ENCODE data around the gene FHOD3. TPM values are rescaled to one million over a fixed set of nuclear protein-coding genes. Genes with fewer than 3 reads are reported as not detected.

The FHOD3 gene
- total and polyA plus RNA-seq, 2 experiments from 2014 or later: 2.7 to 8.7 TPM

- no peak overlapping the region for H3K4me3 Mint-ChIP-seq
- TF ChIP-seq EZH2 (IDR thresholded peaks at IDR 0.05; ENCODE audit: low read depth, unreplicated experiment) (no peak), CTCF (conservative IDR thresholded peaks at IDR 0.05; ENCODE audit: low read depth in 2 of 2) (no peak), CREB1 (CRISPR knock-in tag; IDR thresholded peaks at IDR 0.05; ENCODE audit: low read depth) (no peak), ZNF331 (CRISPR knock-in tag; IDR thresholded peaks at IDR 0.05; ENCODE audit: low read depth) (no peak), ZNF114 (CRISPR knock-in tag; IDR thresholded peaks at IDR 0.05) (no peak), JUNB (IDR thresholded peaks at IDR 0.05; ENCODE audit: unreplicated experiment) (no peak), EZH2phosphoT487 (IDR thresholded peaks at IDR 0.05; ENCODE audit: unreplicated experiment) (no peak), REST (IDR thresholded peaks at IDR 0.05; ENCODE audit: unreplicated experiment) (no peak), ETS1 (IDR thresholded peaks at IDR 0.05) (no peak), POLR2AphosphoS5 (IDR thresholded peaks at IDR 0.05; ENCODE audit: low read depth) (no peak), STAT1 (IDR thresholded peaks at IDR 0.05; ENCODE audit: unreplicated experiment) (no peak), NANOG (IDR thresholded peaks at IDR 0.05; ENCODE audit: borderline replicate concordance) (no peak), ZNF462 (CRISPR knock-in tag; IDR thresholded peaks at IDR 0.05) (no peak)
- H3K4me3 ChIP-seq: no peak overlapping the region
- H4K20me1 ChIP-seq (replicated peaks; ENCODE audit: insufficient read depth): no peaks in the 10 kb centered on the region
- no peaks in the 10 kb centered on the region for H3K27me3 ChIP-seq (ENCODE audit: insufficient read depth)
- H3K36me3 ChIP-seq (ENCODE audit: insufficient read depth): no peaks in the 10 kb centered on the region
- H3K27ac Mint-ChIP-seq: no peak overlapping the region; the same call in 1 of the 2 replicates
- H3K4me1 ChIP-seq (ENCODE audit: insufficient read depth): peaks cover 18% of the 10 kb centered on the region; the same call in 1 of the 2 replicates
- ATAC-seq (no peak), DNase-seq (ENCODE audit: low spot score) (no peak)
- peaks cover 25% of the 10 kb centered on the region for H3K4me1 Mint-ChIP-seq
- H3K27ac ChIP-seq (ENCODE audit: low read depth): no peak overlapping the region
- no peaks in the 10 kb centered on the region for H3K9me3 Mint-ChIP-seq
- peaks cover 3% of the 10 kb centered on the region; the same call in 1 of the 2 replicates for H3F3A ChIP-seq (replicated peaks; ENCODE audit: low read depth)
- no peak overlapping the region for H3K4me2 ChIP-seq
- H3K79me2 ChIP-seq (replicated peaks; ENCODE audit: insufficient read depth): no peaks in the 10 kb centered on the region
- H3K27me3 Mint-ChIP-seq (ENCODE audit: insufficient read depth, low read depth, poor library complexity): peaks cover 6% of the 10 kb centered on the region
- H2AFZ ChIP-seq: no peak overlapping the region
- H3K36me3 Mint-ChIP-seq (ENCODE audit: low read depth): no peaks in the 10 kb centered on the region
- peaks cover 11% of the 10 kb centered on the region; the same call in 1 of the 2 replicates for H3K9me2 ChIP-seq (ENCODE audit: insufficient read depth)
These were observed 161.7 kb downstream of the FHOD3 start for GRCh38 chr18:36459203-36459602.
